SK-N-SH (cell line): Measurements from ENCODE around the gene MEX3D.

Experiments
- ELF1 ChIP-seq: IDR thresholded peaks from 2 replicates; pipeline ENCODE4 v1.4.0; 2012
- EP300 ChIP-seq, 2 experiments: IDR thresholded peaks; 2 replicates each; pipeline versions ENCODE4 v1.4.0 to v1.6.1; 2012; ENCODE audit warnings: borderline replicate concordance in 1 of 2, low read depth in 1 of 2, low read length in 1 of 2
- FOXM1 ChIP-seq: IDR thresholded peaks from 2 replicates; pipeline ENCODE4 v1.4.0; 2012; ENCODE audit warnings: low read depth, mild to moderate bottlenecking
- GABPA ChIP-seq: IDR thresholded peaks from 2 replicates; pipeline ENCODE4 v1.4.0; 2012; ENCODE audit warnings: low read depth, mild to moderate bottlenecking
- GATA2 ChIP-seq: sonication (generic); formaldehyde crosslinking; IDR thresholded peaks from 2 replicates; pipeline ENCODE4 v1.5.0; 2020; ENCODE audit warnings: mild to moderate bottlenecking, missing genetic modification reagents
- MXI1 ChIP-seq: IDR thresholded peaks from 2 replicates; pipeline ENCODE4 v1.6.1; 2012; ENCODE audit warnings: mild to moderate bottlenecking, low read depth, low read length, improper control_type of control experiment
- NFIC ChIP-seq: IDR thresholded peaks from 2 replicates; pipeline ENCODE4 v1.4.0; 2012; ENCODE audit warnings: borderline replicate concordance
- POLR2AphosphoS5 ChIP-seq: IDR thresholded peaks from 2 replicates; pipeline ENCODE4 v1.6.1; 2012; ENCODE audit warnings: low read depth, low read length
- RXRA ChIP-seq: IDR thresholded peaks from 2 replicates; pipeline ENCODE4 v1.4.0; 2012; ENCODE audit warnings: low read depth, mild to moderate bottlenecking, borderline replicate concordance
- SIN3A ChIP-seq: IDR thresholded peaks from 2 replicates; pipeline ENCODE4 v1.6.1; 2012; ENCODE audit warnings: low read depth, mild to moderate bottlenecking, low read length, moderate library complexity, borderline replicate concordance
- TAF1 ChIP-seq: IDR thresholded peaks from 2 replicates; pipeline ENCODE4 v1.6.1; 2012; ENCODE audit warnings: low read depth, mild to moderate bottlenecking, low read length, moderate library complexity, borderline replicate concordance
- USF2 ChIP-seq: fragments of 150-350 bp; IDR thresholded peaks from 2 replicates; pipeline ENCODE4 v1.6.1; 2017; ENCODE audit warnings: antibody characterized with exemption, low read length, low read depth, borderline replicate concordance
- TF ChIP-seq, protein P1 (sequence below): fragments of 200-600 bp; sonication (generic); IDR thresholded peaks from 2 replicates; pipeline ENCODE4 v1.6.1; 2017; ENCODE audit warnings: antibody characterized with exemption, mild to moderate bottlenecking, moderate library complexity

DNA sequence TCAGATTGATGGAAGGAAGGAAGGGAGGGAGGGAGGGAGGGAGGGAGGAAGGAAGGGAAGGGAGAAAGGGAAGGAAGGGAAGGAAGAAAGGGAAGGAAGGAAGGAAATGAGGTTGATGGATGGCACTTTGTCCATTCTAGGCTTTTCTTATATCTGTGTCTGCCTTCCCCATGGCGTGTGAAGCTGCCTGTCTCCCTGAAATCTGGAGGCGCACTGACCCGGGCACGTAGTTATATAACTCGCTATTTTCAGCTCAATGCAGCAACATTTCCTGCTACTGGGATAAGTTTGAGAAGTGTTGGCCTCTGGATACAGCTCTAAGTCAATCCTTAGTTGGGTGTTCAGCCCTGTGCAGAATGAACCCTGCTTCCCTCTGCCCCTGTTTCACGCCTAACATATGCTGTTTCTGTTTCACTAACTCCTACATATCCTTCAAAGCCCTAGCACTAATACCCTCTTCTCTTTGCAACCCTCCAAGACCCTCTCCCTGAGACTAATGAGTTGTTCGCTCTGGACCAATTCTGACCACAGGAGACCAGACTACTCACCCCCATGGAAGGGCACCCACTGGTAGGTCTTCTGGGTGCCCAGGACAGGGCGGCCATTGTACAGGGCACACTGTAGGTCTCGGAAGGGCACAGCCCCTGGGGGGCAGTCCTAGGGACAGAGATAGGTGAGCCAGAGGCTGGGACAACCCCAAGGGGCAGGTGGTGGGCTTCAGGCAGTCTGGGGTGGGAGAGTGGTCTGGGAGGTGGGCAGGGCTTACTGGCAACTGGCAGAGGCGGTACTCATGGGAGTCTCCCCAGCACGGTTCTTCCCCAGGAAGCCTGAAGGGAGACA lies 58.3 kb downstream of the MEX3D start:
- TF ChIP-seq, protein P1, sequence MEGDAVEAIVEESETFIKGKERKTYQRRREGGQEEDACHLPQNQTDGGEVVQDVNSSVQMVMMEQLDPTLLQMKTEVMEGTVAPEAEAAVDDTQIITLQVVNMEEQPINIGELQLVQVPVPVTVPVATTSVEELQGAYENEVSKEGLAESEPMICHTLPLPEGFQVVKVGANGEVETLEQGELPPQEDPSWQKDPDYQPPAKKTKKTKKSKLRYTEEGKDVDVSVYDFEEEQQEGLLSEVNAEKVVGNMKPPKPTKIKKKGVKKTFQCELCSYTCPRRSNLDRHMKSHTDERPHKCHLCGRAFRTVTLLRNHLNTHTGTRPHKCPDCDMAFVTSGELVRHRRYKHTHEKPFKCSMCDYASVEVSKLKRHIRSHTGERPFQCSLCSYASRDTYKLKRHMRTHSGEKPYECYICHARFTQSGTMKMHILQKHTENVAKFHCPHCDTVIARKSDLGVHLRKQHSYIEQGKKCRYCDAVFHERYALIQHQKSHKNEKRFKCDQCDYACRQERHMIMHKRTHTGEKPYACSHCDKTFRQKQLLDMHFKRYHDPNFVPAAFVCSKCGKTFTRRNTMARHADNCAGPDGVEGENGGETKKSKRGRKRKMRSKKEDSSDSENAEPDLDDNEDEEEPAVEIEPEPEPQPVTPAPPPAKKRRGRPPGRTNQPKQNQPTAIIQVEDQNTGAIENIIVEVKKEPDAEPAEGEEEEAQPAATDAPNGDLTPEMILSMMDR: no peak
- TF ChIP-seq ELF1 (no peak), NFIC (no peak), USF2 (no peak), EP300 (IDR thresholded peaks at IDR 0.05; ENCODE audit: borderline replicate concordance in 1 of 2, low read depth in 1 of 2, low read length in 1 of 2) (no peak), RXRA (no peak), GABPA (no peak), GATA2 (CRISPR knock-in tag) (no peak), SIN3A (no peak), FOXM1 (no peak), MXI1 (no peak), TAF1 (no peak), POLR2AphosphoS5 (no peak)
